ENCODE measurements around the gene MLST8.

GRCh38 chr16:2188395-2188794 lies 16.9 kb upstream of the MLST8 start:
- TF ChIP-seq, protein P1, sequence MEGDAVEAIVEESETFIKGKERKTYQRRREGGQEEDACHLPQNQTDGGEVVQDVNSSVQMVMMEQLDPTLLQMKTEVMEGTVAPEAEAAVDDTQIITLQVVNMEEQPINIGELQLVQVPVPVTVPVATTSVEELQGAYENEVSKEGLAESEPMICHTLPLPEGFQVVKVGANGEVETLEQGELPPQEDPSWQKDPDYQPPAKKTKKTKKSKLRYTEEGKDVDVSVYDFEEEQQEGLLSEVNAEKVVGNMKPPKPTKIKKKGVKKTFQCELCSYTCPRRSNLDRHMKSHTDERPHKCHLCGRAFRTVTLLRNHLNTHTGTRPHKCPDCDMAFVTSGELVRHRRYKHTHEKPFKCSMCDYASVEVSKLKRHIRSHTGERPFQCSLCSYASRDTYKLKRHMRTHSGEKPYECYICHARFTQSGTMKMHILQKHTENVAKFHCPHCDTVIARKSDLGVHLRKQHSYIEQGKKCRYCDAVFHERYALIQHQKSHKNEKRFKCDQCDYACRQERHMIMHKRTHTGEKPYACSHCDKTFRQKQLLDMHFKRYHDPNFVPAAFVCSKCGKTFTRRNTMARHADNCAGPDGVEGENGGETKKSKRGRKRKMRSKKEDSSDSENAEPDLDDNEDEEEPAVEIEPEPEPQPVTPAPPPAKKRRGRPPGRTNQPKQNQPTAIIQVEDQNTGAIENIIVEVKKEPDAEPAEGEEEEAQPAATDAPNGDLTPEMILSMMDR (IDR thresholded peaks at IDR 0.05; ENCODE audit: borderline replicate concordance, extremely low read depth, low read length, poor library complexity, severe bottlenecking) = no peak
- TF ChIP-seq EZH2 (IDR thresholded peaks at IDR 0.05; ENCODE audit: borderline replicate concordance, low read depth, low read length, severe bottlenecking) = no peak

Data from DND-41 (cell line).